WI38 (cell line): ENCODE results near the gene SCRN1.

ENCODE experiments used
- H3K4me3 ChIP-seq: 2 replicates; pipeline ENCODE4 v1.5.1; 2011; ENCODE audit warnings: low read depth, mild to moderate bottlenecking, control low read depth, low read length
- CTCF ChIP-seq: IDR thresholded peaks from 2 replicates; pipeline ENCODE4 v1.5.1; 2012; ENCODE audit warnings: low read depth, mild to moderate bottlenecking, control low read depth, low read length

Gene SCRN1

DNA sequence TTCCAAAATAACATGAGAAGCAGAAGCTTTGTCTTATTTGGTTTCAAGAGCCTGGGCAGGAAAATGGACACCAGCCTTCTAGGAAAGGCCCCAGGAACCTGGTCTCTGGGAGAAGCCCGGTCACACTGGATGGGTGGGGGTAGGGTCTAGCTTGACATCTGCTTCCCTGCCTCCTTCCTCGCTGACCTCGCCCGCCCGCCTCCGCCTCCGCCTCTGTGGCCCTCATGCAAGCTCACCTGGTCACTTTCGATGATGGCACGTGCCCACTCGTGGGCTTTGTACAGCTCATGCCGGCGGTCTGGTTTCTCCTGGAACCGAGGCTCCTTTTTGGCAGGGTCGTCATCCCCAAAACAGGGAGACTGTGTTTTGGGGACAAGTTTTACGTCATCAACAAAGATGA lies 63.4 kb downstream of the SCRN1 start:
- no peak for TF ChIP-seq CTCF
- H3K4me3 ChIP-seq: no peak overlapping the region

GRCh38 chr7:29924684-29925083 lies 64.9 kb downstream of the SCRN1 start:
- TF ChIP-seq CTCF: no peak
- H3K4me3 ChIP-seq: no peak overlapping the region

- no peak for TF ChIP-seq CTCF
- H3K4me3 ChIP-seq: no peak overlapping the region
These were observed 65.6 kb downstream of the SCRN1 start for GRCh38 chr7:29924006-29924405.

- no peak overlapping the region for H3K4me3 ChIP-seq
- TF ChIP-seq CTCF: no peak
These were observed 66.5 kb downstream of the SCRN1 start for GRCh38 chr7:29922921-29923700.

GRCh38 chr7:29921404-29922010 lies 68.1 kb downstream of the SCRN1 start:
- TF ChIP-seq CTCF: peak; percentile 80
- H3K4me3 ChIP-seq: no peak overlapping the region

DNA sequence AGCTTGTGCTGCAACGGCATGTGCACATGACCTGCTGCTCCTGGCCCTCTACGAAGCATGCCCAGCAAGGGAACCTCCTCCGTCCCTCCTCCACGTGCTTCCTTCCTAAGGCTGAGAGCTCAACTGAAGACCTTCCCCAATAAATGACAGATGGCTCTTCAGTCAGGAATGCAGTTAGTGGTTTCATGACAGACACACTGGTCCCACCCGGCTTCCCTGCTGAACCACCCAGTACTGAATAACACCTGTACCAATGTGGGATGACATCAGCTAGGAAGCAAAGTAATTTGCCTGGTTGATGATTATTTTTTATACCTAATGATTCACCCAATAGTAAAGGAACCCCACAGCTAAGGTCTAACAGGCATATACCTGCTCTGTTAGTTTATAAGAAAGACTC lies 69.1 kb downstream of the SCRN1 start:
- H3K4me3 ChIP-seq: no peak overlapping the region
- no peak for TF ChIP-seq CTCF

GRCh38 chr7:29919790-29920189 lies 69.8 kb downstream of the SCRN1 start:
- TF ChIP-seq CTCF: no peak
- no peak overlapping the region for H3K4me3 ChIP-seq
